Fibroblast of mammary gland (primary cell): ENCODE data around the gene GAS2L1.

Experiments
- DNase-seq: peaks from one replicate; pipeline ENCODE4 v3.0.0-alpha.2; 2010; ENCODE audit warnings: low read depth
- H3K4me3 ChIP-seq: 2 replicates; pipeline ENCODE4 v1.5.1; 2011; ENCODE audit warnings: low read depth, mild to moderate bottlenecking, low read length, moderate library complexity; ENCODE audit not compliant: control insufficient read depth
- TF ChIP-seq, protein P1 (sequence below): conservative IDR thresholded peaks from 2 replicates; pipeline ENCODE4 v1.5.1; 2011; ENCODE audit warnings: low read depth, low read length, inconsistent platforms; ENCODE audit not compliant: control insufficient read depth, insufficient read depth

GAS2L1 gene

DNA sequence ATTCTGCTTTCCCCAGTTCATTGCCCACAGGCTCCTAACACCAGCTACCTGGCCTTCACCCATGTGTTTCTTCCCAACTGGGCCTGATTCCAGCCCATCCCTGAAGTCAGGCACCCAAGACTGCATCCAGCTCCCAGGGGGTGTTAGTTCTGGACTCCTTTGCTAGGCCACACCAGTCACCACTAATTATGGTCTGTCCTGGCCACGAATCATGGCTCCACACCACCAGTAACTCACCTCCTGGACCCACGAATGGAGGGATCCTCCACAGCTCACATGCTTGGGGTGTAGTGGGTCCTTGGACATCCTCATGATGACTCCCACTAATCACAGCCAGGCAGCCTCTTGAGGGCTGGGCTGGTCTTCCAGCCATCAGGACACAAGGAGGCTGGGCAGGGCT is 12.6 kb downstream of the GAS2L1 start:
- TF ChIP-seq, protein P1, sequence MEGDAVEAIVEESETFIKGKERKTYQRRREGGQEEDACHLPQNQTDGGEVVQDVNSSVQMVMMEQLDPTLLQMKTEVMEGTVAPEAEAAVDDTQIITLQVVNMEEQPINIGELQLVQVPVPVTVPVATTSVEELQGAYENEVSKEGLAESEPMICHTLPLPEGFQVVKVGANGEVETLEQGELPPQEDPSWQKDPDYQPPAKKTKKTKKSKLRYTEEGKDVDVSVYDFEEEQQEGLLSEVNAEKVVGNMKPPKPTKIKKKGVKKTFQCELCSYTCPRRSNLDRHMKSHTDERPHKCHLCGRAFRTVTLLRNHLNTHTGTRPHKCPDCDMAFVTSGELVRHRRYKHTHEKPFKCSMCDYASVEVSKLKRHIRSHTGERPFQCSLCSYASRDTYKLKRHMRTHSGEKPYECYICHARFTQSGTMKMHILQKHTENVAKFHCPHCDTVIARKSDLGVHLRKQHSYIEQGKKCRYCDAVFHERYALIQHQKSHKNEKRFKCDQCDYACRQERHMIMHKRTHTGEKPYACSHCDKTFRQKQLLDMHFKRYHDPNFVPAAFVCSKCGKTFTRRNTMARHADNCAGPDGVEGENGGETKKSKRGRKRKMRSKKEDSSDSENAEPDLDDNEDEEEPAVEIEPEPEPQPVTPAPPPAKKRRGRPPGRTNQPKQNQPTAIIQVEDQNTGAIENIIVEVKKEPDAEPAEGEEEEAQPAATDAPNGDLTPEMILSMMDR: no peak
- no peak overlapping the region for H3K4me3 ChIP-seq
- no peak for DNase-seq

DNA sequence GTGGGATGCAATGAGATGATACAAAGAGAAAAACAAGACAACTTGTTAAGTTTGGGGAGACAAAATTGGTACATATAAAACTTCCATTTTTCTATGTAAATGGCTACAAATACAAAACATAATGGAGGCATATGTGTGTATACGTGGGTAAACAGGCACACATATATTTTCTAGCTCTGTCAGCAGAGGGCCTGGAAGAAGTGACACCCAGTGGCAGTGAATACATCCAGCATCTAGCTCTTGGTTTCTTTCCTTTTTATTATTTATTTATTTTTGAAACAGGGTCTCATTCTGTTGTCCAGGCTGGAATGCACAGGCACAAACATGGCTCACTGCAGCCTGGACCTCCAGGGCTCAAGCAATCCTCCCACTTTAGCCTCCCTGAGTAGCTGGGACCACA is 14.1 kb downstream of the GAS2L1 start:
- DNase-seq: no peak
- H3K4me3 ChIP-seq: no peak overlapping the region
- TF ChIP-seq, protein P1: no peak

DNA sequence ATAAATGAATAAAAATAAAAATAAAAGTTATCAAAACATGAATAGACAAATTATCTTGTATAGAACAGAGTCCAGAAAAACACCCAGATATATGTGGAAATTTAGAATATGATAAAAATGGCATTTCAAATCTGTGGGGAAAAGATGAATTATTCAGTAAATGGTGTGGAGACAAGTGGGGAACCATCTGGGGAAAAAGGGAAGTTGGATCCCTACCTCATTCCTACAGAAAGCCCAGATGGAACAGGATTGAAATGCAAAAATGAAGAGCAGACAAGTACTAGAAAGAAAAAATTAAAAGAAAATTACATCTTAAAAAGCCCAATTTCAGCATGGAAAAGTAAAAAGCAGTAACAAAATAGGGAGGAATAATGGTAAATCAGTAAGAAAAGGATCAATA is 17.2 kb downstream of the GAS2L1 start:
- no peak for DNase-seq
- H3K4me3 ChIP-seq: no peak overlapping the region
- TF ChIP-seq, protein P1: no peak

DNA sequence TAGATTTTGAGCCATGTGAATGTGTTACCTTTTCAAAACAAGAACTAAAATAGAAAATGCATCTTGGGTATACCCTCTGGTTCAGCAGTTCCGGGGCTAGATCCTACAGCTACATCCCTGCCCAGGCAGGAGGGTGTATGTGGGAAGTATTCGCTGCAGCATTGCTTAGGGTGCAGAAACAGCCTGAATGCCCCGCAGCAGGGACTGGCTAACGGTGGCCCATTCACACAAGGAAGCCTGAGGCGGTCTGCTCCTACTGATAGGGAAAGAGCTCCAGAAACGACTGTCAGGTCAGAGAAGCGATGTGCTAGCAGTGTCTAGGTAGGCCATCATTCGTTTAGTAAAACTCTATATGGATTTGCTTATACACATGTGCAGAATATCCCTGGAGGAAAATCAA is 18.9 kb downstream of the GAS2L1 start:
- H3K4me3 ChIP-seq: no peak overlapping the region
- DNase-seq: no peak
- TF ChIP-seq, protein P1: no peak

DNA sequence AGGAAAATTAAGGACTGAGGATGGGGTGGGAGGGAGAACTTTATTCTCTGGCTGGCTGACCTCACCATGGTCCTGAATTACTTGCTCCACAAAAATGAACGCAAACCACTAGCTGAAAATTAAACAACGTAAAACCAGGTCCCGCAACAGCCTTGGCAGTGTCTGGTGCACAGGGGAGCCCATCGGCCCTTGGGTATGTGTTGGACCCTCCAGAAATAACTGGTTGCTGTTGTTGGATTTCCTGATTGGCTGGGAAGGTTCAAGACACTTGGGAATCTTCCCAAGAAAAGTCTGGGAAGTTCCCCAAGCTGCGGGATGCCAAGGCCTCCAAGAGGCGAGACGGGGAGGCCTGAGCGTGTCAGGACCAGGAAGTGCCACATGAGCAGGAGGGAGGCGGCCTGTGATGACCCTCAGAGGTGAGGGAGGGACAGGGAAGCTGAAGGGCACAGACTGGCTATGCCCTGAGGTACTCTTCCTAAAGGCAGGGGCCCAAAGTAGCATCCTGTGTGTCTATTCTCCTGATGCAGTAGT is 19.4 kb downstream of the GAS2L1 start:
- TF ChIP-seq, protein P1: no peak
- no peak for DNase-seq
- H3K4me3 ChIP-seq: no peak overlapping the region

DNA sequence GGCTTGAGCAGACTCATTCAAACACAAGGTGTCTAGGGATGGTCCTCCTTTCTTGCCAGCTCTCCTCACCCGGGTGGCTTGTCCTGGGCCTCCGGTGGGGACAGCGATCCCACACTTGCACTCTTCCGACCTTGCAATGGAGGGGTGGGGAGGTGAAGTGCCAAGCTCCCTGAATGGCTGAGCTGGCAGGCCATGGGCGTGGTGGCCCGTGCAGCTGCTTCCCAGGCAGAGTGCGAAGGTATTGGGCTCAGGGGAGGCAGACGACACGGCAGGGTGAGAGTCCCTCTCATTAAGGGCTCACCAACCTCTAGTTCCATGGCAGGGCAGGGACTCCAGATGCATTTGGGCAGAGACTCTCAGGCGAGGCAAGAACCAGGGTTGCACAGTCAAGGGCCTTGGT is 20.0 kb downstream of the GAS2L1 start:
- no peak for DNase-seq
- H3K4me3 ChIP-seq: no peak overlapping the region
- TF ChIP-seq, protein P1: no peak
